Left forelimb (tissue), 1 donor: Measurements from ENCODE around the gene TSPAN8.
"Not testable (repeated sequence)": the region's sequence is repeated elsewhere in the genome, so short reads cannot be mapped to it uniquely, and the experiment has no call there.

Experiments
- DNase-seq: peaks from one replicate; pipeline ENCODE4 v3.0.0-alpha.2; 2018; ENCODE audit warnings: low spot score

The TSPAN8 gene

DNA sequence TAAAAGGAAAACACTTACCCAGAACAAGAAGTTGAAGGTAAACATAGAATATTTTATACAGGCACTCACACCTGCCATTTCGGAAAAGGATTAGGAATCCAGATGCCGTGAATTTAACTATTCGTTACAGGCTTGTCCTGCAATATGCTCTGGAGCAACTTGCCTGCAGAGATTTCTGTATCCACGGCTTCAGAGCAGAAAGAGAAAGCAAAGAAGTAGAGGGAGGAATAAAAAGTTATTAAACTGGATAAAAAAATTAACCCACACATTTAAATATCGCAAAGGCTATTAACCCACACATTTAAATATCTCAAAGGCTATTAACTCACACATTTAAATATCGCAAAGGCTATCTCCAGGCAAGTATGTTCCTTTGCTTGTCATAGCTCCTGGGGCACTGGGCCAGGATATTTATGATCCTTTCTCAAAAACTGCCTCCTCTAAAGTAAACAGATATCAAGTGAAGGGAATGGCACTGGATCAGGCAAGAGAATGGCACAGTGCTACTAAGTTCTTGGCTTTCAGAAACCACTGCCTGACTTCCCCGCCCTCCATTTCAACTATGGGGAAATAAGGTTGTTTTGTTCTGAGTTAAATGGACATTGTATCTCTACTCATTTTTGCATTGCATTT is at the start of gene TSPAN8:
Gene TSPAN8, minus strand, starts transcription at position 399 of the 633 bp plus-strand sequence. Its CDS starts 321 bp downstream, at position 78.
- DNase-seq: no peak

DNA sequence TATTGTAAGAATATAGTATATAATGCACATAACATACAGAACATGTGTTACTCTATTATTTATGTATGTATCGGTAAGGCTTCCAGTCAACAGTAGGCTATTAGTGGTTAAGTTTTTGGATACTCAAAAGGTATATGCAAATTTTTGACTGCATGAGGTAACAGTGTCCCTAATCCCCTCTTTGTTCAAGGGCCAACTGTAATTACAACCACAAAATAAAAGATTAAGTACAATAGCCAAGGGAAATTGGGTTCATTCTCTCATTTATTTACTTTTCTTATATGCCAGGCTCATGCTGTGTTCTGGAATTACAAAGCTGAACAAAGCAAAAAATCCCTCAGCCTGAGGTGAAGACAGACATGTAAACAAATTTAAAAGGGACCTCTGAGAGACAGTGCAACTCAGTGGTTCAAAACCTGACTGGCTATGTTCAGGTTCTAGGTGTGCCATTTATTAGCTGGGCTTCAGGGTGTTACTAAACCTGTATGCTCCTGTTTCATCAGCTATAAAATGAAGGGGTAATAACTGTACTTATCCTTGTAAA is 43.4 kb upstream of the TSPAN8 start:
- no peak for DNase-seq

DNA sequence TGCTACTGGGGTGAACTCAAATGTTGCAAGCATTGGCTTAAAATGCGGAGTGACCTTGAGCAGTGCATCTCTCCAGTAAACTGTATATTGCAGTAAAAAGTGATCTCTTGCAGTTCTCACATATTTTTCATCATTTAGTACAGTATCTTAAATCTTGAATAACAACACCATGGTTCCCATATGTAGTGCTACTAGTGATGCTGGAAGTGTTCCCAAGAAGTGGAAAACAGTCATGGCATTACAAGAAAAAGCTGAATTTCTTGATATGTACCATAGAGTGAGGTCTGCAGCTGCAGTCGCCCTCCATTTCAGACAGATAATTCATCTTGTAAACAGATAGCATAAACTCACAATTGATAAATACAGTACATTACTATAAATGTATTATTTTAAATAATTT is 42.9 kb upstream of the TSPAN8 start:
- no peak for DNase-seq

DNA sequence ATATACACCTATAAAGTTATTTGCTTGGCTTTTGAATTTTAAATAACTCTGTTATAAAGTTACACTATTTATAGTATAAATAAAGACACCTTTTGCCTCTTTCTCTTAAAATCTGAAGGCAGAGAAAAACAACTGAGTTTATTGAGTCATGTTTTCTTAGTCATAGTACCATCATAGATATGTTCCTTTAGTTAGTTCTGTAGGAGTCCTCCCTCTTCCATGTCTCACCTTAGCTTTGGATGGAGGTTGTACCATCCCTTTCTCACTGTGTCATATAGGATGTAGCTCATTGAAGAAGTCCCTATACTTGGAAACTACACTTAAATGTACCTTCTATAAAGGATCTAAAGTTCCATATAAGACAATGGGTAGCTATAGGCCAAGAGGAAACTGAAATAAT is 39.7 kb upstream of the TSPAN8 start:
- DNase-seq: no peak

DNA sequence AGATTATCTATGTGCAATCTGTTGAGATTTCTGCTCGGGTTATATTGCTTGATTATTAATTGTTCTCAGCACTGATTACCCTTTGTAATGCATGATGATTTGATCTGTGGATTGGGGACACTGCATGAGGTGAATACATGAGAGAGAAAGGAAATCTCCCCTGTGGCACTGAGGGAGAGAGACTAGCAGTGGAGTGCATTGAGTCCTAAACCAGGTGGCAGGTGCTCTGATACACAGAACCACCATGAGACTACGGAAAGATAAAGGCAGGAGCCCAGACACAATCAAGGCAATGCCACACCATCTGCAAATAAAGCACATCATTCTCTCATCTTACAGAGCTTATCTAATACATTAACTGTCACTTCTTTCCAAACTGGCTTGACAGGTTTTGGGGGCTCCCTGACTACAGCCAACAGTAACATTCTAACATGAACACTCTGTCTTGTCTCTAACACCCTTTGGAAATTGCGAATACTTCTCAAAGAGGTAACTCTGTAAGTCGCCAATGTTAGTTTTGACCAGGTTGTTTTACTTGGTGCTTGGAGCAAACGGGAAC is 37.6 kb upstream of the TSPAN8 start:
- DNase-seq: no peak

DNA sequence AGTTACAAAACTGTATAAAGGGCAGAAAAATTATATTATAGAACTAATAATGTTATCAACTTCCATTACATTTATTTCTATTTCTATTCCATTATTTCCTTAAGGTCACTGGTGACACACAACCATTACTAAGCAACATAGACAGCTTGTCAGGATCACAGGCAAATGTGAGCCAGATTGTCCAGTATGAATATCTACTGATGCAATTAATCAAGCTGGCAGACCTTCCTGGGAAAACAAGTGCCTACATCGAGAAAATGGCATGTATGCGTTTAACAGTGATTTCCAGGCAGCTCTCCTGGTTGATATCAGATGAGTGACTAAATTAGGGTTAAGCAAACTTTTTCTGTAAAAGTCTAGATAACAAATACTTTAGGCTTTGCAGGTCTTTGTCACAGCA is 36.9 kb upstream of the TSPAN8 start:
- no peak for DNase-seq

DNA sequence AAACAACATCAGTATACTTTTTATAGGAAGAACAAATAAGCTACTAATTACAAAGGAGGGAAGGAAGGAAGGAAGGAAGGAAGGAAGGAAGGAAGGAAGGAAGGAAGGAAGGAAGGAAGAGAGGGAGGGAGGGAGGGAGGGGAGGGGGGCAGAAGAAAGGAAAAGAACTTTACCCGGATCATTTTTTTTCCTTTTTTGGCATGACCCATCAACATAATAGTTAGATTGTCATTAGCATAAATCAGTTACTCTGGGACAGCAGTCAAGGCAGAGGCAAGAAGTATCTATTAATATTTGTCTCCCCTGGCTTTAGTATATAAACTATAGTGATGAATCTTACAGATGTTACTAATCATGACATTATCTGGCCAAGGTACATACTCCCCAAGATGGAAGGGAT is 35.2 kb upstream of the TSPAN8 start:
- DNase-seq: no peak

DNA sequence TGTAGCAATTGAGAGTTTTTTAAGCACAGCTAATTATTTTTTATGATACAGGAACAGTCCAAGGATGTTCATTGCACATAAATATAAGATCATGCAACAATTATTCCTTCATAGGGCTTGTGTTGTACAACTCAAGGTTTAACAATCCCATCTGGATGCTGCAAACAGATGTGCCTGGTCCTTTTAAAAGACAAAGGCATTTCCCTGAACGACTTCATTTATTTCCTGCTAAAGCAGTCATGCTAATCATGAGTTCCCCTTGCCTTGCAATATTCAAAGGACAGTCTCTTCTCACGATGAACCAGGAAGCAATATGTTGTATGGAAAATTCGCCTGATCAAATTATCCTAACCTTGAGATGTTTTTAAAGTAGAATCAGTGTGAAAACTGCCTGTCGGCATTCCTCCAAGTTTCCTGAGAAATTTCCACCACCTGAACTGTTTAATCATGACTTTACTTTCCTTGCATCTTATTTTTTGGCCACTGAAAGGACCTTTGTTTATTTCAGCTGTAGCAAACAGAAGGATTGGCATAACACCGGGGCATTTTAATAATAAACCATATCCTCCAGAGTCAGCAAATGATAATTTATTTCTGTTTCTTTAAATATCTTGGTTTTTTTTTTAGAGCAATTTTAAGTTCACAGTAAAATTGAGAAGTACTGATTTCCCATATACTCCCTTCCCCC is 33.9 kb upstream of the TSPAN8 start:
- DNase-seq: no peak

DNA sequence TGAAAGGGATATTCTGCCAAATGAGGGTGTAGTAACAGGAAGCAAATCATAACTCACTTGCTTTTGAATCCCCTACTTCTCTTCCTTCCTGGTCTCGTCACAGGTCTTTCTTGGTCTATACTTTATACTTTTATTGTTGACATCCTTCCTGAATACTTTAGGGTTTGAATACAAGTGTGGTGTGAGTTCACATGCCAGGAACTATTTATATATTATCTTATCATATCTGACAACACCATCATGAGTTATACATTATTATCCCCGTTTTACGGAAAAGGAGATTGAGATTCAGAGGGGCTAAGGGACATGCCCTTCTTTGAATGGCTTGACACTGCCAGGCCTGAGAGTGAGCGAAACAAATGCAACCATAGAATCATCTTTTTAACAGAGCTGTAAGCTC is 33.0 kb upstream of the TSPAN8 start:
- no peak for DNase-seq

DNA sequence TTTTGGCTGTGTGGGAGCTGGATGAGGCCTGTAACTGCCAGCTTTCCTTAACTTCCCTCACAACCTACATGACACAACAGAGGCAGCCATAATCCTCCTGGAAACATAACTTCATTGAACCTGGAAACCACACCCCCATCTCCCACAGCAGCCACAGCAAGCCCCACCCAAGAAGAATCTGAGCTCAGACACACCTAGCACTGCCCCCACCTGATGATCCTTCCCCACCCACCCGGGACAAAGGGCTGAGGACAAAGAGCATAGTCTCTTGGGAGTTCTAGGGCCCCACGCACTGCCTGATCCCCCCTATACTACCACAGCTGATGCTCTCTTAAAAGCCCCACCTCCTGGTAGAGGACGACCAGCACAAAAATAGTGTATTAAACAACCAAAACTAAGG is 29.6 kb upstream of the TSPAN8 start:
- no peak for DNase-seq

DNA sequence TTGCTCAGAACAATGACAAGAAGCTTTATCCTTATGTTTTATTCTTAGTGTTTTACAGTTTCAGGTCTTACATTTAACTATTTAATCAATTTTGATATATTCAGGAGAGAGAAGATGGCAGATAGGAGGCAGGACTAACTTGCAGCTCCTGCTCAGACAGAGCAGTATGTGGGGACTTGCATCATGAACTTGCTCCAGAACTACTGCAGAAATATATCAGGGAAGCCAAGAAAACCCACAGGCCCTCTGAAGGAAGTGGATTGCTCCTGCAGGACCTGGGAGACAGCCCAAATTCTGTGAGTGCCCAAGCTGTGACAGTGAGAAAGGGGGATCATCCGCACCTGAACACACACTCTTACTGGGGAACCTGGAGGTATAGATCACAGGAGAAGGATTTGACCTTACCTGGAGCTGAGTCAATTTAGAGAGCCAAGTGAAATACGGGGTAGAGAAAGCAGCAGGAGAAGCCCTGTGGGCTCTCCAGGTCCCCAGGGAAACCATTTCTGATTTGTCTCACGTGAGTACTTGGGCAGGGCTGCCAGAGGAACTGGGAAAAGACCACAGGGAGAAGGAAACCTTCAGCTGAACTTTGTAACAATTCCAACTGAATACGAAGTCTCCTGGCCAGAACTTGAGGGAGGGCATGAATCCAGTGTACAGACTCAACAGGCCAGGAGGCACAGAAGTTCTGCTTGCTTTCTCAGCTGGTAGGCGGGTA is 28.9 kb upstream of the TSPAN8 start:
- DNase-seq: no peak

DNA sequence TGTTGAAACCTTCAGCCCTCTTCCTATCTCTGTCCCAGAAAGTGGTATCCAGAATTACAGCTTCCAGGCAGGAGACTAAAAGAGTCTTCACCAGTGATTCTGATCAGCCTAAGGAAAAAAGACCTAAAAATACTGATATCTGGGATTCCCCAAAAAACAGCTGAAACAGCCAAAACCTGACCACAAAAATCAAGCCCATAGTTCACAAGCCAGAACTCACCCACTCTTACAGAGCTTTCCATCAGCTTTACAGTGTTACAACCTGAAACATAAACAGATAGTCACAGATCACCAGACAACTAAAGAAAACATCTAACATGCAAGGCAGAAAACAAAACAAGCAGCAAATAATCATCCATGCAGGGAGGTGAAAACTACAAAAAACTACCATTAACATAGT is 26.0 kb upstream of the TSPAN8 start:
- DNase-seq: no peak

DNA sequence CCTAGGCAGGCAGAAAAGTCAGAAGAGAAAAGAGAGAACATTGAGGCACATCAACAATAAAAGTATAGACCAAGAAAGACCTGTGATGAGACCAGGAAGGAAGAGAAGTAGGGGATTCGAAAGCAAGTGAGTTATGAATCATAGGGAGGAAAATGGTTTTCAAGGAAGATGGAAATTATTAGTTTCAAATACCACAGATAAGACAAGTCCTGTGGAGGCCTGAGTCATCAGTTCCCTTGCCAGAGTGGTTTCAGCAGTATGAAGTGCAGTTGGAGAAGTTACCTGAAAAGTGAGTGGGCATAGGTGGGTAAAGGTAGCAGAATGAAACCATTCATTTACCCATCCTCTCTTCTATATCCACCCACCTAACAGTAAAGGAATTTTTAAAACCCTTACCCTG is 25.2 kb upstream of the TSPAN8 start:
- DNase-seq: no peak

DNA sequence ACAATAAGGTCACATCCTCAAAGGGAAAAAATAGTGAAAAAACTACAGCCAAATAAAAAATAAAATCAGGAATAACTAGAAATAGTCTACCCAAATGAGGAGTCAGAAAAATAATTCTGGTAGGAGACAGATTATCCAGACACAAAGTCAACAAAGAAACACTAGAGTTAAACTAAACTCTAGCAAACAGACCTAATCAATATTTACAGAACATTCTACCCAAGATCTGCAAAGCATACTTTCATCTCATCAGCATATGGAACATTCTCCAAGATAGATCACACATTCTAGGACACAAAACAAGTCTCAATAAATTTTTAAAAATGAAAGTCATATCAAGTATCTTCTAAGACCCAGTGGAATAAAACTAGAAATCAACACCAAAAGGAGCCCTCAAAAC is 20.4 kb upstream of the TSPAN8 start:
- no peak for DNase-seq

DNA sequence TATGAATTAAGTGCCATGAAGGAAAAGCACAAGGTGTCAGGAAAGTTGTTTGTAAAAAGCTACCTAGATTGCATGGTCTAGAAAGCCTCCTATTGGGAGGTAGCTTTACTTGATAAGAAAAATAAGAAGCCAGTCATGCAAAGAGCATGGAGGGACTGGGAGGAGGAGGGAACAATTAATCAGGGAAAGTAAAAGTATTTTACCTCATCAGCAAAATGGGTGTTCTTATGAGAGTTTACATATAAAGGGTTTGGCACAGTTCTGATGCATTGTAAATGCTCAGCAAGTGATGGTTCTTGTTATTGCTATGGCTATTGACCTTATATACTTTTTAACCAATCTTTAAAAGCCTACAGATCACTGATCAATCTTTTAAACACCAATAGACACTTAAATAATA is 17.0 kb upstream of the TSPAN8 start:
- no peak for DNase-seq

DNA sequence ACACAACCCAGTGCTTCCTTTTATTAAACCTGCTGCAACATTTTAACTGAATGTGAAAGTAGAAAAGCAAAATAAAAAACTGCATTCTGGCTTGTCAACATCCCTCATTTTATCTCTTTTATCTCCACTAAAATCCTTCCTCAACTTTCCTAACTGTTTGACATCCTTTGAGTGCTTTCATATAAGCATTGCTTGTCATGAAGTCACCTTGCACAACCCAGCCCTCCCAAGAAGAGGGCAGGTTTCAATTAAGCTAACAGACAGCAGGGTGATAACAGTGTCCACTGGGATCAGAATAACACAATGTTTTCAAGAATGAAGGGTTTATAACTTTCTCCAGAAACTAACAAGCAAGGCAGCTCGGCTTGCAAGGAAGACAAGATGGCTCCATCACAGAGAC is 16.3 kb upstream of the TSPAN8 start:
- no peak for DNase-seq

DNA sequence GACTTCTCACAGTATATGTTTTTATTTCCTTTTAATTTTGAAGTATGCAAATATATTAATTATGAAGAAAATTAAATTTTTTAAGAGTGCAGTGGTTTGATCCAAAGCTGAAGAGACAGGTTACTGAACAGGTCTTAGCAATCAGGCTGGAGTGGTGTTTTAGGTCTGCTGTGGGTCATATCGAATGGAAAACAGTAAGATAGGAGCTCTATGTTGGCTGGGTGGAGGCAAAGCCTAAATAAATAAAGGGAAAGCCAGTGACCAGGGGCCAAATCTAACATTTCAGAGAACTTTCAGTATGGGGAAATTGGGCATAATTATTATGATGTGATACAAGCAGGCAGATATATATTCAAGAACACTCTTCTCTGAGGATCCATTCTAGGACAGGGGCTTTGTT is 12.7 kb upstream of the TSPAN8 start:
- no peak for DNase-seq

DNA sequence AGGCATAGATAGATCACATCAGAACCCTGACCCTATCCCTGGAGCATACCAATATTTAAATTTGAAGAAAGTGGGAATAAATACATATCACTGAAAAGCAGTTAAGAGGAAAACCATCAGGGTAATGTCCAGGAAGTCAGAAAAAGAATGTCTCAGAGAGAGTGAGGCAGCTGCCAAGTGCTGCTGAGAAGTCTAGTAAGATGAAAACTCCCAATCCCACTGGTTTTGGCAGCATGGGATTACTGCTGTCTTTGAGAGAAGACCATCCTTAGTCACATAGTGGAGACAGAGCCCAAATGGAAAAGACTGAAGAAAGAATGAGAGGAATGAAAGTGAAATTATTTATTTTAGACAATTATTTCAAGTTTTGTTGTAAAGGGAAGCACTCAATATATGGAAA is 11.5 kb upstream of the TSPAN8 start:
- DNase-seq: no peak

DNA sequence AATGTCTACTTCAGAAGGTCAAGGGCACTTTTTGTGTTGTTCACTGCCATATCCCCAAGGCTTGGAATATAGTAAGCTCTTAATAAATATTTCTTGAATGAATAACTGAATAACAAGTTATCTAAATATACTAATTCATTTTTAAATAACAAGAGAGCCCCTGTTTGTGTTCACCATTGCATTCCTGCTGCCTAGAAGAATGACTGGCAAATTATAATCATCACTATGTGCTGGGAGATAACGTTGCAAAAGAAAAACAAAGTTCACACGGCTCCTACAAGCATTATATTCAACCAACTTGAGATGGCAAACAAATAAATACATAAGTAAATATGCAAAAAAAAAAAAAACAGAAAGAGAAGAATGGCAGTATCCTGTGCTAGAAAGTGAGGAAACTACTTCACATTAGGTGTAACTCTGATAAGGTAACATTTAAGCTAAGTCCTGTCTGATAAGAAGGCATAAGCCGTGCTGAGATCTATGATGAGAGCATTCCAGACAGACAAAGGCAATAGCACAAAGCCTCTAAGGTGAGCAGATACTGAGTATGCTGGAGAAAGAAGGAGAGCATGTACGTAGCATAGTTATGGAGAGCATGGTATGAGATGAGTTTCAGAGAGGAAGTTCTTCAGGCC is 9.2 kb upstream of the TSPAN8 start:
- DNase-seq: no peak

DNA sequence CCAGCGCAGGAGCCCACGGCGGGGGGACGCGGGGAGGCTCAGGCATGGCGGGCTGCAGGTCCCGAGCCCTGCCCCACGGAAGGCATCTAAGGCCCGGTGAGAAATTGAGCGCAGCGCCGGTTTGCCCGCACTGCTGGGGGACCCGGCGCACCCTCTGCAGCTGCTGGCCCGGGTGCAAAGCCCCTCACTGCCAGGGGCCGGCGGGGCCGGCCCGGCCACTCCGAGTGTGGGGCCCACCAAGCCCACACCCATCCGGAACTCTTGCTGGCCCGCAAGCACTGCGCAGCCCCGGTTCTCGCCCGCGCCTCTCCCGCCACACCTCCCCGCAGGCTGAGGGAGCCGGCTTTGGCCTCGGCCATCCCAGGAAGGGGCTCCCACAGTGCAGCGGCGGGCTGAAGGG is 8.5 kb upstream of the TSPAN8 start:
- no peak for DNase-seq

DNA sequence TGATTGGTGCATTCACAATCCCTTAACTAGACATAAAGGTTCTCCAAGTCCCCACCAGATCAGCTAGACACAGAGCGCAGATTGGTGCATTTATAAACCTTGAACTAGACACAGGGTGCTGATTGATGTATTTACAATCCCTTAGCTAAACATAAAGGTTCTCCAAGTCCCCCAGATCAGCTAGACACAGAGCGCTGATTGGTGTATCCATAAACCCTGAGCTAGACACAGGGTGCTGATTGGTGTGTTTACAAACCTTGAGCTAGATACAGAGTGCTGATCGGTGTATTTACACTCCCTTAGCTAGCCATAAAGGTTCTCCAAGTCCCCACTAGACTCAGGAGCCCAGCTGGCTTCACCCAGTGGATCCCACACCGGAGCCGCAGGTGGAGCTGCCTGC is 8.0 kb upstream of the TSPAN8 start:
- DNase-seq: not testable (repeated sequence)

DNA sequence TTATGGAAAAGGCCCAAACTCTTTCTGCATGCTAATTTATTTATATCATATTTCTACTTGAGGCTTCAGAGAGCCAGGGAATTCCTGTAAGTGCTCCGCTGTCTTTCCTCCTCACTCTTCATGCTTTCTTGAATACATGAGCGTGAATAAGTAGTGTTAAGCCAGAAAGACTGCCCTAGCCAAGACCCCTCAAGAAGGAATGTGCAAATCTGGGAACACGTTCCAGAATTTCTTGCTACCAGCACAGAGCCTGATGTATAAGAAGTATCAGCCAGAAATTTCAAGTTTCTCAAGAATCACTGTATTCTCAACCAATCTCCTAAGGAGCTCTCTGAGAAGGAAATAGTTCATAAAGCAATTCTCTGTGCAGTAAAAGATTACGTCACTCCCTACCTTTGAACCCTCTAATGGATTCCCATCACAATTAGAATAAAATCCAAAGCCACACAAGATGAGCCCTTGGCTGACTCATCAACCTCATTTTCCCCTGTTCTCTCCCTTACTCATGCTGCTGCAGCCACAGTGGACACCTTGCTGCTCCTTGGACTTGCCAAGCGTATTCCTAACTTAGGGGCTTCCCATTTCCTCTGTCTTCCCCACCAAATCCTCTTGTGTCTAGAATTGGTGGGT is 6.9 kb upstream of the TSPAN8 start:
- DNase-seq: no peak
